NOMO-1 (cell line): ENCODE data around the gene OR4D1.

Experiments
- DNase-seq, 2 experiments: peaks; one replicate each; lab custom pipeline; 2025; ENCODE audit not compliant: unreplicated experiment in 2 of 2; lab: John Stamatoyannopoulos, UW

OR4D1 gene

GRCh38 chr17:58191241-58191896 lies 43.2 kb downstream of the OR4D1 start:
- DNase-seq, result no peak

GRCh38 chr17:58192612-58193011 lies 44.4 kb downstream of the OR4D1 start, which contains the start of gene EPX:
EPX (plus strand) TSS chr17:58192726; CDS start chr17:58192847, 121 bp downstream.
- DNase-seq, result peak in 1 of 2 experiments; percentile 3

- DNase-seq, result no peak
These were observed 45.6 kb downstream of the OR4D1 start for GRCh38 chr17:58193641-58194255.

- DNase-seq, result no peak
These were observed 47.4 kb downstream of the OR4D1 start for GRCh38 chr17:58195518-58196123.

GRCh38 chr17:58196610-58197009 lies 48.4 kb downstream of the OR4D1 start:
- DNase-seq, result no peak

GRCh38 chr17:58200024-58200633 lies 51.9 kb downstream of the OR4D1 start:
- peak; percentile 43 to 63 for DNase-seq

GRCh38 chr17:58202859-58203258 lies 54.7 kb downstream of the OR4D1 start:
- DNase-seq, result no peak

GRCh38 chr17:58204796-58205195 lies 56.6 kb downstream of the OR4D1 start:
- no peak for DNase-seq

- no peak for DNase-seq
These were observed 57.8 kb downstream of the OR4D1 start for GRCh38 chr17:58205936-58206335.

GRCh38 chr17:58207451-58207850 lies 59.3 kb downstream of the OR4D1 start:
- no peak for DNase-seq

GRCh38 chr17:58208344-58208743 lies 60.2 kb downstream of the OR4D1 start:
- DNase-seq, result no peak
